ENCODE results near the gene RASSF5. TPM values are rescaled to one million over a fixed set of nuclear protein-coding genes. Genes with fewer than 3 reads are reported as not detected.

Gene RASSF5
- total RNA-seq, 1 donor from 2014 or later, result 116 TPM

GRCh38 chr1:206463137-206463536 lies 44.2 kb upstream of the RASSF5 start:
- no peaks in the 10 kb centered on the region for H3K9me3 Mint-ChIP-seq

GRCh38 chr1:206463911-206464310 lies 43.4 kb upstream of the RASSF5 start:
- intact Hi-C loops (cut with micrococcal nuclease), result loop anchor here (5.0 kb wide), 1 partner anchor 518 kb away; no protein-coding TSS in a partner anchor
- no peak overlapping the region for H3K4me3 Mint-ChIP-seq
- ATAC-seq (ENCODE audit: low read depth) (no peak), DNase-seq (no peak)
- peaks cover 18% of the 10 kb centered on the region for H3K36me3 Mint-ChIP-seq (ENCODE audit: low read depth)
- peaks cover 38% of the 10 kb centered on the region for H3K4me1 Mint-ChIP-seq
- H3K9me3 Mint-ChIP-seq, result no peaks in the 10 kb centered on the region
- no peaks in the 10 kb centered on the region for H3K27me3 Mint-ChIP-seq
- CTCF ChIA-PET, result interaction anchor here (1.2 to 2.9 kb wide), 3 partner anchors 25 to 145 kb away, joined by 3 to 18 read pairs (median 5); no protein-coding TSS in a partner anchor
- TF ChIP-seq CTCF (IDR thresholded peaks at IDR 0.05), result no peak
- no peak overlapping the region for H3K27ac Mint-ChIP-seq
- POLR2A ChIA-PET, result no interaction called here

More at GRCh38 chr1:206463137-206463536, 44.2 kb upstream of the RASSF5 start:
- ATAC-seq (ENCODE audit: low read depth), result no peak
- Mint-ChIP-seq H3K36me3 (ENCODE audit: low read depth) (peaks cover 23% of the 10 kb centered on the region), H3K4me1 (peaks cover 31% of the 10 kb centered on the region), H3K27me3 (no peaks in the 10 kb centered on the region), H3K27ac (no peak overlapping the region), H3K4me3 (no peak overlapping the region)
- CTCF ChIA-PET, result interaction anchor here (0.6 to 2.9 kb wide), 8 partner anchors 8 to 590 kb away, joined by 3 to 39 read pairs (median 10); partner anchors contain the start of genes IKBKE and PFKFB2
- no peak for TF ChIP-seq CTCF (IDR thresholded peaks at IDR 0.05)
- POLR2A ChIA-PET, result no interaction called here
- intact Hi-C loops (cut with micrococcal nuclease), result loop anchor here (5.0 kb wide), 1 partner anchor 519 kb away; no protein-coding TSS in a partner anchor
- DNase-seq, result no peak

- Mint-ChIP-seq H3K9me3 (no peaks in the 10 kb centered on the region), H3K36me3 (ENCODE audit: low read depth) (peaks cover 14% of the 10 kb centered on the region), H3K4me3 (no peak overlapping the region), H3K27ac (peak overlapping the region; percentile 53), H3K27me3 (no peaks in the 10 kb centered on the region), H3K4me1 (peaks cover 44% of the 10 kb centered on the region)
- TF ChIP-seq CTCF (IDR thresholded peaks at IDR 0.05), result no peak
- intact Hi-C loops (cut with micrococcal nuclease), result loop anchor here (5.0 kb wide), 1 partner anchor 518 kb away; no protein-coding TSS in a partner anchor
- POLR2A ChIA-PET, result no interaction called here
- CTCF ChIA-PET, result interaction anchor here (1.1 to 2.1 kb wide), 4 partner anchors 15 to 144 kb away, joined by 3 to 10 read pairs (median 4); no protein-coding TSS in a partner anchor
- ATAC-seq (ENCODE audit: low read depth) (no peak), DNase-seq (no peak)
Observed at GRCh38 chr1:206464456-206464964, 42.8 kb upstream of the RASSF5 start.

- Mint-ChIP-seq H3K4me3 (peak overlapping the region; percentile 66), H3K36me3 (ENCODE audit: low read depth) (peaks cover 10% of the 10 kb centered on the region), H3K27me3 (no peaks in the 10 kb centered on the region), H3K27ac (peak overlapping the region; percentile 71), H3K4me1 (peaks cover 53% of the 10 kb centered on the region), H3K9me3 (no peaks in the 10 kb centered on the region)
- no peak for TF ChIP-seq CTCF (IDR thresholded peaks at IDR 0.05)
- ChIA-PET CTCF (interaction anchor here (0.6 to 2.1 kb wide), 5 partner anchors 11 to 406 kb away, joined by 3 to 10 read pairs (median 5); no protein-coding TSS in a partner anchor), POLR2A (interaction anchor here (0.6 to 1.3 kb wide), 6 partner anchors 11 to 336 kb away, joined by 3 to 6 read pairs (median 3); no protein-coding TSS in a partner anchor)
- no peak for DNase-seq
- peak; percentile 9 for ATAC-seq (ENCODE audit: low read depth)
- intact Hi-C loops (cut with micrococcal nuclease), result no loop called here
Observed at GRCh38 chr1:206465951-206466350, 41.4 kb upstream of the RASSF5 start.

- ChIA-PET POLR2A (interaction anchor here (0.7 kb wide), 1 partner anchor 319 kb away, joined by 3 read pairs; no protein-coding TSS in a partner anchor), CTCF (interaction anchor here (1.0 to 1.3 kb wide), 2 partner anchors 12 to 116 kb away, joined by 3 to 4 read pairs; no protein-coding TSS in a partner anchor)
- intact Hi-C loops (cut with micrococcal nuclease), result no loop called here
- DNase-seq, result no peak
- Mint-ChIP-seq H3K4me1 (peaks cover 64% of the 10 kb centered on the region), H3K27ac (peak overlapping the region; percentile 93), H3K4me3 (peak overlapping the region; percentile 28), H3K27me3 (no peaks in the 10 kb centered on the region), H3K9me3 (no peaks in the 10 kb centered on the region), H3K36me3 (ENCODE audit: low read depth) (peaks cover 5% of the 10 kb centered on the region)
- TF ChIP-seq CTCF (IDR thresholded peaks at IDR 0.05), result no peak
- ATAC-seq (ENCODE audit: low read depth), result no peak
Observed at GRCh38 chr1:206466840-206467649, 40.3 kb upstream of the RASSF5 start.

Measured in activated B cell treated with CpG ODN at 0.5 μM for 24 hours (primary cell).